Calu3 (cell line): Measurements from ENCODE around the gene WNK1. TPM values are rescaled to one million over a fixed set of nuclear protein-coding genes. Genes with fewer than 3 reads are reported as not detected.

Experiments
- BruUV-seq: library from RNA; stranded (reverse); fragments of 400-500 nt; replicated peaks from 2 replicates; lab custom pipeline; 2021; lab: Mats Ljungman, UMichigan
- CTCF ChIA-PET: fragments of 300-600 bp; sonication (Branson Sonifier 250); formaldehyde crosslinking; loops from one replicate; lab custom pipeline; 2022; ENCODE audit warnings: antibody characterized with exemption; lab: Charles Lee
- DNase-seq: peaks from one replicate; pipeline ENCODE4 v3.0.0; 2022
- H3K27ac Mint-ChIP-seq: one replicate; pipeline ENCODE4 v1.8.0; 2022; ENCODE audit warnings: mixed read lengths; ENCODE audit not compliant: unreplicated experiment
- H3K27me3 Mint-ChIP-seq: one replicate; pipeline ENCODE4 v1.8.0; 2022; ENCODE audit warnings: mixed read lengths; ENCODE audit not compliant: unreplicated experiment
- H3K36me3 Mint-ChIP-seq: one replicate; pipeline ENCODE4 v1.8.0; 2022; ENCODE audit warnings: mild to moderate bottlenecking, moderate library complexity, mixed read lengths; ENCODE audit not compliant: insufficient read depth, unreplicated experiment
- H3K4me1 Mint-ChIP-seq: one replicate; pipeline ENCODE4 v1.8.0; 2022; ENCODE audit warnings: mild to moderate bottlenecking, low read depth, mixed read lengths; ENCODE audit not compliant: unreplicated experiment
- H3K4me3 Mint-ChIP-seq: one replicate; pipeline ENCODE4 v1.8.0; 2022; ENCODE audit warnings: mild to moderate bottlenecking, low read depth, moderate library complexity, mixed read lengths; ENCODE audit not compliant: unreplicated experiment
- H3K9me3 Mint-ChIP-seq: one replicate; pipeline ENCODE4 v1.8.0; 2022; ENCODE audit warnings: low read depth, mixed read lengths; ENCODE audit not compliant: unreplicated experiment
- intact Hi-C: fragments of 100-400 bp; cut with micrococcal nuclease; formaldehyde crosslinking; loops from one replicate; pipeline ENCODE4 v1.10.0; 2022; ENCODE audit not compliant: unreplicated experiment
- total RNA-seq: library from RNA; stranded (reverse); gene quantifications from 2 replicates; pipeline ENCODE4 v1.2.3, GENCODE V29; 2022
- TF ChIP-seq, protein P1 (sequence below): fragments of 200-600 bp; IDR thresholded peaks from one replicate; pipeline ENCODE4 v1.8.0; 2022; ENCODE audit warnings: antibody characterized with exemption; ENCODE audit not compliant: unreplicated experiment

WNK1 gene
- total RNA-seq, 1 experiment from 2014 or later = 107 TPM

DNA sequence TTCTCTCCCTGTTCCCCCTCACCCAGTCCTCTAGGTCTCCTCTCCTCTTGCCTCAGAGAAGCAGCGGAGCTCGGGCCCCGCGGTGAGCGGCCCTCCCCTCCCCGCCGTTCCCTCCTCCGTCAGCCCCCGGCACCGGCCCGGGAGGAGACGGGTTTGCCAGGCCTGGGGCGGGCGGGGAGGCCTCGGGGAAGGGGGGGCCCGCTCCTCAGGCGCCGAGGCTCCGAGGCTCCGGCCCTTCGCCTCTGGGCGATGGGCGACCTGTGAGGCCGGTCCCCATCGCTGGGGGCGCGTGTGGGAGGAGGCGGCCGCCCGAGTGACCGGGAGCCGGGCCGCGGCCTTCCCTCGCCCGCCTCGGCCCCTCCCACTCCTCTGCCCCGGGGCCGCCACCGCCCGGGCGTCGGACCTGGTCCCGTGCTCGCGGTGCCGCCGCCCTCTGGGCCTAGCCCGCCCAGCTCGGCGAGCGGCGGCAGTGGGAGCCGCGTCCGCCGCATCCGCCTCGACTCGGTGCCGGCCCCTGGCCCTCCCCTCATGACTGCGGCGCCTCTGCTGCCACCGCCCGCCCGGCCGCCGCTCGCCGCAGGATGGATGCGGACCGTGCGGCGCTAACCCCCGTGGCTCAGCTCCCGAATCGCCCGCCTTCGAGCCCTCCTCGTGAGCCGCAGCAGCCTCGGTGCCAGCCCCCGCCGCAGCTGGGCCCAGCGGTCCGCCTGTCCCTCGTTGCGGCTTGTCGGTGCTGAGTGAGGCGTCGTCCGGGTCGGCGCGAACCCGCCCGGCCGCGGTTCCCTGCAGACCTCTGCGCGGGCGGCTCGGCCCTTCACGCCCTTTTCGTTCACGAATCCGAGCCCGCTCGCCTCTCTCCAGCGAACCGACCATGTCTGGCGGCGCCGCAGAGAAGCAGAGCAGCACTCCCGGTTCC lies 574 bp downstream of the WNK1 start:
- intact Hi-C loops = loop anchor here (10.0 kb wide), 1 partner anchor 108 kb away; no protein-coding TSS in a partner anchor
- CTCF ChIA-PET = interaction anchor here (1.4 to 2.4 kb wide), 4 partner anchors 24 to 182 kb away, joined by 5 to 25 read pairs (median 16); no protein-coding TSS in a partner anchor
- DNase-seq = peak; percentile 78
- BruUV-seq = no TSS peak
- H3K36me3 Mint-ChIP-seq = peaks cover 13% of the 10 kb centered on the region
- H3K4me3 Mint-ChIP-seq = no peak overlapping the region
- no peaks in the 10 kb centered on the region for H3K9me3 Mint-ChIP-seq
- H3K4me1 Mint-ChIP-seq = peaks cover 17% of the 10 kb centered on the region
- TF ChIP-seq, protein P1, sequence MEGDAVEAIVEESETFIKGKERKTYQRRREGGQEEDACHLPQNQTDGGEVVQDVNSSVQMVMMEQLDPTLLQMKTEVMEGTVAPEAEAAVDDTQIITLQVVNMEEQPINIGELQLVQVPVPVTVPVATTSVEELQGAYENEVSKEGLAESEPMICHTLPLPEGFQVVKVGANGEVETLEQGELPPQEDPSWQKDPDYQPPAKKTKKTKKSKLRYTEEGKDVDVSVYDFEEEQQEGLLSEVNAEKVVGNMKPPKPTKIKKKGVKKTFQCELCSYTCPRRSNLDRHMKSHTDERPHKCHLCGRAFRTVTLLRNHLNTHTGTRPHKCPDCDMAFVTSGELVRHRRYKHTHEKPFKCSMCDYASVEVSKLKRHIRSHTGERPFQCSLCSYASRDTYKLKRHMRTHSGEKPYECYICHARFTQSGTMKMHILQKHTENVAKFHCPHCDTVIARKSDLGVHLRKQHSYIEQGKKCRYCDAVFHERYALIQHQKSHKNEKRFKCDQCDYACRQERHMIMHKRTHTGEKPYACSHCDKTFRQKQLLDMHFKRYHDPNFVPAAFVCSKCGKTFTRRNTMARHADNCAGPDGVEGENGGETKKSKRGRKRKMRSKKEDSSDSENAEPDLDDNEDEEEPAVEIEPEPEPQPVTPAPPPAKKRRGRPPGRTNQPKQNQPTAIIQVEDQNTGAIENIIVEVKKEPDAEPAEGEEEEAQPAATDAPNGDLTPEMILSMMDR = no peak
- peak overlapping the region; percentile 88 for H3K27ac Mint-ChIP-seq
- H3K27me3 Mint-ChIP-seq = no peaks in the 10 kb centered on the region

DNA sequence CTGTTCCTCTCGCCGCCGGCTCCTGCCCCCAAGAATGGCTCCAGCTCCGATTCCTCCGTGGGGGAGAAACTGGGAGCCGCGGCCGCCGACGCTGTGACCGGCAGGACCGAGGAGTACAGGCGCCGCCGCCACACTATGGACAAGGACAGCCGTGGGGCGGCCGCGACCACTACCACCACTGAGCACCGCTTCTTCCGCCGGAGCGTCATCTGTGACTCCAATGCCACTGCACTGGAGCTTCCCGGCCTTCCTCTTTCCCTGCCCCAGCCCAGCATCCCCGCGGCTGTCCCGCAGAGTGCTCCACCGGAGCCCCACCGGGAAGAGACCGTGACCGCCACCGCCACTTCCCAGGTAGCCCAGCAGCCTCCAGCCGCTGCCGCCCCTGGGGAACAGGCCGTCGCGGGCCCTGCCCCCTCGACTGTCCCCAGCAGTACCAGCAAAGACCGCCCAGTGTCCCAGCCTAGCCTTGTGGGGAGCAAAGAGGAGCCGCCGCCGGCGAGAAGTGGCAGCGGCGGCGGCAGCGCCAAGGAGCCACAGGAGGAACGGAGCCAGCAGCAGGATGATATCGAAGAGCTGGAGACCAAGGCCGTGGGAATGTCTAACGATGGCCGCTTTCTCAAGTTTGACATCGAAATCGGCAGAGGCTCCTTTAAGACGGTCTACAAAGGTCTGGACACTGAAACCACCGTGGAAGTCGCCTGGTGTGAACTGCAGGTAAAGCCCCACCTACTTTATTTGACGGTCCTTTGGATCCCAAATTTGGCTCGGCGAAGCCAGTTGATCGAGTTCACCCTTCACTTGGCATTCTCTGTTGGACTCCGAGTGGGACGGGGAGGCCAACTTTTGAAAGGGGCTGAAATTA lies 1.5 kb downstream of the WNK1 start:
- H3K4me1 Mint-ChIP-seq = peaks cover 17% of the 10 kb centered on the region
- intact Hi-C loops = loop anchor here (2.0 to 10.0 kb wide), 3 partner anchors 17 to 109 kb away; no protein-coding TSS in a partner anchor
- TF ChIP-seq, protein P1 = no peak
- no TSS peak for BruUV-seq
- H3K9me3 Mint-ChIP-seq = no peaks in the 10 kb centered on the region
- peaks cover 13% of the 10 kb centered on the region for H3K36me3 Mint-ChIP-seq
- DNase-seq = peak; percentile 67
- no peaks in the 10 kb centered on the region for H3K27me3 Mint-ChIP-seq
- peak overlapping the region; percentile 88 for H3K27ac Mint-ChIP-seq
- CTCF ChIA-PET = interaction anchor here (1.4 to 2.4 kb wide), 4 partner anchors 23 to 184 kb away, joined by 5 to 20 read pairs (median 8); no protein-coding TSS in a partner anchor
- no peak overlapping the region for H3K4me3 Mint-ChIP-seq

DNA sequence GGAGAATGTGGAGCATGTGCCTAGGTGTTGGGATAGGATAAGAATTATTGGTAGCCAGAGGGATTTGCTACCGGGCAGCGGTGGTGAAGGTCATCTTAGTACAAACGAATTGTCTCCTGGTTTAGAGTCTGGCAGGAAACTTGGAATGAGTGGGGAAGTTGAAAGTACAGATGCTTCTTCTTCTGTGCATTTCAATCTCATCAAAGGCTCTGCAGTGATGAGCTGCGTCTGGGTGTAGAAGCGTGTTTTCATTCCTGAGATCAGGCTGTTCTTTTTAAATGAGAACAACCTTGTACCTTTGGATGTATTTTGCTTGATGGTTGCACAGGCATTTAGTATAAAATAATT lies 2.1 kb downstream of the WNK1 start:
- Mint-ChIP-seq H3K4me3 (no peak overlapping the region), H3K4me1 (peaks cover 16% of the 10 kb centered on the region), H3K36me3 (peaks cover 13% of the 10 kb centered on the region), H3K9me3 (no peaks in the 10 kb centered on the region), H3K27me3 (no peaks in the 10 kb centered on the region), H3K27ac (peak overlapping the region; percentile 88)
- no TSS peak for BruUV-seq
- CTCF ChIA-PET = interaction anchor here (1.6 to 2.4 kb wide), 3 partner anchors 22 to 185 kb away, joined by 5 to 20 read pairs (median 11); no protein-coding TSS in a partner anchor
- TF ChIP-seq, protein P1 = no peak
- no peak for DNase-seq
- intact Hi-C loops = loop anchor here (2.0 to 10.0 kb wide), 3 partner anchors 16 to 110 kb away; no protein-coding TSS in a partner anchor
